HL-60/S4 treated with retinoic acid at 250 ng/mL for 4 days and 3 days (cell line): ENCODE data around the gene ZBTB42.

Source experiments
- in situ Hi-C: fragments of 300-500 bp; cut with MboI; formaldehyde crosslinking; loops from 2 replicates; pipeline ENCODE4 v1.7.0; 2022; ENCODE audit warnings: low sequenced_read_pairs

ZBTB42 gene

GRCh38 chr14:104800771-104801519 lies at the start of gene ZBTB42:
Gene ZBTB42 (plus strand): TSS chr14:104801101. CDS start chr14:104801198, 97 bp downstream.
- in situ Hi-C loops: no loop called here

GRCh38 chr14:104751539-104752422 lies 49.1 kb upstream of the ZBTB42 start:
- in situ Hi-C loops: no loop called here

GRCh38 chr14:104752423-104752734 lies 48.5 kb upstream of the ZBTB42 start:
- in situ Hi-C loops: no loop called here

GRCh38 chr14:104752735-104753527 lies 48.0 kb upstream of the ZBTB42 start, which contains the start of gene SIVA1:
Gene SIVA1 (plus strand): TSS chr14:104753147. CDS start chr14:104753202, 55 bp downstream.
- in situ Hi-C loops: no loop called here

GRCh38 chr14:104753528-104754212 lies 47.2 kb upstream of the ZBTB42 start:
- in situ Hi-C loops: no loop called here

GRCh38 chr14:104754213-104754851 lies 46.6 kb upstream of the ZBTB42 start:
- in situ Hi-C loops: no loop called here

- in situ Hi-C loops: no loop called here
Measured at GRCh38 chr14:104755621-104756020, 45.3 kb upstream of the ZBTB42 start.

- in situ Hi-C loops: no loop called here
Measured at GRCh38 chr14:104756477-104757237, 44.2 kb upstream of the ZBTB42 start.

GRCh38 chr14:104757238-104757585 lies 43.7 kb upstream of the ZBTB42 start:
- in situ Hi-C loops: no loop called here

- in situ Hi-C loops: no loop called here
Measured at GRCh38 chr14:104757681-104758392, 43.1 kb upstream of the ZBTB42 start.

GRCh38 chr14:104758981-104759969 lies 41.6 kb upstream of the ZBTB42 start:
- in situ Hi-C loops: no loop called here

- in situ Hi-C loops: no loop called here
Measured at GRCh38 chr14:104765517-104765916, 35.4 kb upstream of the ZBTB42 start.

GRCh38 chr14:104766256-104766862 lies 34.5 kb upstream of the ZBTB42 start:
- in situ Hi-C loops: no loop called here

GRCh38 chr14:104766863-104767633 lies 33.9 kb upstream of the ZBTB42 start:
- in situ Hi-C loops: no loop called here

- in situ Hi-C loops: no loop called here
Measured at GRCh38 chr14:104767634-104767918, 33.3 kb upstream of the ZBTB42 start.

GRCh38 chr14:104768437-104769323 lies 32.2 kb upstream of the ZBTB42 start:
- in situ Hi-C loops: no loop called here
